GM12872 (cell line): ENCODE results near the gene RNPEP.

Experiments used
- CTCF ChIP-seq: IDR thresholded peaks from 3 replicates; pipeline ENCODE4 v1.5.1; 2011; ENCODE audit warnings: low read depth, mild to moderate bottlenecking, low read length, moderate library complexity; ENCODE audit not compliant: insufficient read depth

Gene RNPEP

GRCh38 chr1:202007304-202007703, 24.9 kb downstream of the RNPEP start:
- TF ChIP-seq CTCF: no peak

- no peak for TF ChIP-seq CTCF
Observed at GRCh38 chr1:202007805-202008489, 25.5 kb downstream of the RNPEP start.

- peak; percentile 80 for TF ChIP-seq CTCF
Observed at GRCh38 chr1:202009326-202010179, 27.1 kb downstream of the RNPEP start.

- no peak for TF ChIP-seq CTCF
Observed at GRCh38 chr1:202010180-202011015, 27.9 kb downstream of the RNPEP start, which contains the start of gene ELF3. Gene ELF3, plus strand, starts transcription at chr1:202010587. Its CDS starts 550 bp downstream, at chr1:202011137.

GRCh38 chr1:202011994-202012393, 29.5 kb downstream of the RNPEP start:
- no peak for TF ChIP-seq CTCF

GRCh38 chr1:202012544-202013478, 30.4 kb downstream of the RNPEP start:
- TF ChIP-seq CTCF: no peak
